Endodermal cell (in vitro differentiated cells): ENCODE results near the gene TXNDC2. TPM values are rescaled to one million over a fixed set of nuclear protein-coding genes. Genes with fewer than 3 reads are reported as not detected.

Source experiments
- DNase-seq: peaks from one replicate; pipeline ENCODE4 v3.0.0-alpha.2; 2017
- H3K27ac ChIP-seq: 2 replicates; pipeline ENCODE4 v1.5.1; 2013; ENCODE audit warnings: mild to moderate bottlenecking, low read depth, low read length, moderate library complexity
- H3K27me3 ChIP-seq: 2 replicates; pipeline ENCODE4 v1.6.1; 2013; ENCODE audit warnings: mild to moderate bottlenecking, low read length, moderate library complexity; ENCODE audit not compliant: insufficient read depth, control insufficient read depth, poor library complexity, severe bottlenecking
- H3K36me3 ChIP-seq: 2 replicates; pipeline ENCODE4 v1.7.0; 2013; ENCODE audit warnings: mild to moderate bottlenecking, low read length, moderate library complexity; ENCODE audit not compliant: control insufficient read depth, insufficient read depth
- H3K4me1 ChIP-seq: one replicate; pipeline ENCODE4 v1.7.0; 2013; ENCODE audit warnings: low read length; ENCODE audit not compliant: control insufficient read depth, insufficient read depth
- H3K4me3 ChIP-seq: 2 replicates; pipeline ENCODE4 v1.5.1; 2013; ENCODE audit warnings: mild to moderate bottlenecking, low read length, moderate library complexity
- H3K9ac ChIP-seq: 2 replicates; pipeline ENCODE4 v1.6.1; 2013; ENCODE audit warnings: mild to moderate bottlenecking, low read length, moderate library complexity; ENCODE audit not compliant: poor library complexity, severe bottlenecking; ENCODE audit errors: extremely low read depth
- H3K9me3 ChIP-seq: 2 replicates; pipeline ENCODE4 v1.6.1; 2013; ENCODE audit warnings: mild to moderate bottlenecking, low read length, moderate library complexity; ENCODE audit not compliant: control insufficient read depth
- H3K27ac Mint-ChIP-seq: 2 replicates; pipeline ENCODE4 v1.8.0; 2020; ENCODE audit warnings: mixed read lengths
- H3K27me3 Mint-ChIP-seq: 2 replicates; pipeline ENCODE4 v1.8.0; 2021; ENCODE audit warnings: mild to moderate bottlenecking, mixed read lengths; ENCODE audit not compliant: insufficient read depth
- H3K36me3 Mint-ChIP-seq: 2 replicates; pipeline ENCODE4 v1.8.0; 2020; ENCODE audit warnings: low read depth, mixed read lengths
- H3K4me1 Mint-ChIP-seq: 2 replicates; pipeline ENCODE4 v1.8.0; 2020; ENCODE audit warnings: mixed read lengths
- H3K4me3 Mint-ChIP-seq: 2 replicates; pipeline ENCODE4 v1.8.0; 2020; ENCODE audit warnings: mild to moderate bottlenecking, moderate library complexity, mixed read lengths
- H3K9me3 Mint-ChIP-seq: 2 replicates; pipeline ENCODE4 v1.8.0; 2020; ENCODE audit warnings: mild to moderate bottlenecking, mixed read lengths
- WGBS, 2 experiments: methylation state at CpG; one replicate each; pipeline versions ENCODE4 v1.1.5 to v1.1.7; 2013; ENCODE audit warnings: missing lambda C conversion rate in 2 of 2, mixed read lengths in 1 of 2; ENCODE audit not compliant: insufficient coverage in 1 of 2, insufficient read length in 1 of 2; 5-methylcytosine and 5-hydroxymethylcytosine counted together
- total RNA-seq, 2 donors: library from RNA; stranded (reverse); fragmentation: NEBNext Ultra II Directional in 1 of 2; extraction: Animal tissue kit (Norgen Biotek cat#: 25700) in 1 of 2; gene quantifications; 2 replicates in 1 of 2; 3 replicates in 1 of 2; pipeline ENCODE4 v1.2.1, GENCODE V29; 2021
- TF ChIP-seq, protein P1 (sequence below): fragments of 200-600 bp; sonication (generic); conservative IDR thresholded peaks from 2 replicates; pipeline ENCODE4 v1.5.0; 2021; ENCODE audit warnings: antibody characterized with exemption, mild to moderate bottlenecking

The TXNDC2 gene
- total RNA-seq, 2 donors from 2014 or later, result not detected

DNA sequence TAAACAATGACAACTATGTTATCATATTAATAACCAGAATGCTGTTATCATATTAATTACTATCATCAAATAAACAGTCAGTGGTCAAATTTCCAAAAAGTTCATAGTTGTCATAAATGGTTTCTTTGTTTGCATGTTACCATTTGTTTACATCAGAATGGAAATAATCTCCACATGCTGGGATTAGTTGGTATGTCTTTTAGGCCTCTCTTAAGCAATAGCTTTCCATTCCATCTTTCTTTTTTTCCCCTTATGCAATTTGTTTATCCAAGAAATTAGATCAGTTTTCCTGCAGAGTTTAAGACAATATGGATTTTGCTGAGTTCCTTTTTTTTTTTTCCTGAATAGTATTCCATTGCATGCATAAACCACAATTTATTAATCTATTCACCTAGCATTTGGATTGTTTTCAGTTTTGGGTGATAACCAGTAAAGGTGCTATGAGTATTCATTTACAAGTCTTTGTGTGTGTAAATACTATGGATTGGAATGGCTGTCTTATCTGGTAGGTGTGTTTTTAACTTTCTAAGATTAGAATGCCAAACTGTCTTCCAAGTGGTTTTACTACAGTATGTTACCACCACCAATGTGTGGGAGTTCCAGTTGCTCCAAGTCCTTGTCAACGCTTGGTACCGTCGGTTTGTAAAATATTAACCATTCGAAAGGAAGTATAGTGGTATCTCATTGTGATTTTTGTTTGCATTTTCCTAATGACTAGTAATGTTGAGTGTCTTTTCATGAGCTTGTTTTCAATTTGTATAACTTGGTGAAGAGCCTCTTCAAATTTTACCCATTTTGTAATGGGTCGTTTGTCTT is 33.3 kb upstream of the TXNDC2 start:
- TF ChIP-seq, protein P1, sequence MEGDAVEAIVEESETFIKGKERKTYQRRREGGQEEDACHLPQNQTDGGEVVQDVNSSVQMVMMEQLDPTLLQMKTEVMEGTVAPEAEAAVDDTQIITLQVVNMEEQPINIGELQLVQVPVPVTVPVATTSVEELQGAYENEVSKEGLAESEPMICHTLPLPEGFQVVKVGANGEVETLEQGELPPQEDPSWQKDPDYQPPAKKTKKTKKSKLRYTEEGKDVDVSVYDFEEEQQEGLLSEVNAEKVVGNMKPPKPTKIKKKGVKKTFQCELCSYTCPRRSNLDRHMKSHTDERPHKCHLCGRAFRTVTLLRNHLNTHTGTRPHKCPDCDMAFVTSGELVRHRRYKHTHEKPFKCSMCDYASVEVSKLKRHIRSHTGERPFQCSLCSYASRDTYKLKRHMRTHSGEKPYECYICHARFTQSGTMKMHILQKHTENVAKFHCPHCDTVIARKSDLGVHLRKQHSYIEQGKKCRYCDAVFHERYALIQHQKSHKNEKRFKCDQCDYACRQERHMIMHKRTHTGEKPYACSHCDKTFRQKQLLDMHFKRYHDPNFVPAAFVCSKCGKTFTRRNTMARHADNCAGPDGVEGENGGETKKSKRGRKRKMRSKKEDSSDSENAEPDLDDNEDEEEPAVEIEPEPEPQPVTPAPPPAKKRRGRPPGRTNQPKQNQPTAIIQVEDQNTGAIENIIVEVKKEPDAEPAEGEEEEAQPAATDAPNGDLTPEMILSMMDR, result no peak
- WGBS, 2 experiments, result 98 to 100% methylated on average over 4 of the region's 5 CpGs
- Histone ChIP-seq H3K9ac (no peak overlapping the region), H3K4me1 (no peaks in the 10 kb centered on the region), H3K4me3 (no peak overlapping the region), H3K27me3 (no peaks in the 10 kb centered on the region), H3K36me3 (no peaks in the 10 kb centered on the region), H3K9me3 (peaks cover 10% of the 10 kb centered on the region), H3K27ac (no peak overlapping the region)
- H3K4me1 Mint-ChIP-seq, result peaks cover 4% of the 10 kb centered on the region
- H3K36me3 Mint-ChIP-seq, result peaks cover 4% of the 10 kb centered on the region
- H3K9me3 Mint-ChIP-seq, result peaks cover 9% of the 10 kb centered on the region
- no peak for DNase-seq
- H3K27me3 Mint-ChIP-seq, result no peaks in the 10 kb centered on the region
- no peak overlapping the region for H3K27ac Mint-ChIP-seq
- H3K4me3 Mint-ChIP-seq, result no peak overlapping the region

DNA sequence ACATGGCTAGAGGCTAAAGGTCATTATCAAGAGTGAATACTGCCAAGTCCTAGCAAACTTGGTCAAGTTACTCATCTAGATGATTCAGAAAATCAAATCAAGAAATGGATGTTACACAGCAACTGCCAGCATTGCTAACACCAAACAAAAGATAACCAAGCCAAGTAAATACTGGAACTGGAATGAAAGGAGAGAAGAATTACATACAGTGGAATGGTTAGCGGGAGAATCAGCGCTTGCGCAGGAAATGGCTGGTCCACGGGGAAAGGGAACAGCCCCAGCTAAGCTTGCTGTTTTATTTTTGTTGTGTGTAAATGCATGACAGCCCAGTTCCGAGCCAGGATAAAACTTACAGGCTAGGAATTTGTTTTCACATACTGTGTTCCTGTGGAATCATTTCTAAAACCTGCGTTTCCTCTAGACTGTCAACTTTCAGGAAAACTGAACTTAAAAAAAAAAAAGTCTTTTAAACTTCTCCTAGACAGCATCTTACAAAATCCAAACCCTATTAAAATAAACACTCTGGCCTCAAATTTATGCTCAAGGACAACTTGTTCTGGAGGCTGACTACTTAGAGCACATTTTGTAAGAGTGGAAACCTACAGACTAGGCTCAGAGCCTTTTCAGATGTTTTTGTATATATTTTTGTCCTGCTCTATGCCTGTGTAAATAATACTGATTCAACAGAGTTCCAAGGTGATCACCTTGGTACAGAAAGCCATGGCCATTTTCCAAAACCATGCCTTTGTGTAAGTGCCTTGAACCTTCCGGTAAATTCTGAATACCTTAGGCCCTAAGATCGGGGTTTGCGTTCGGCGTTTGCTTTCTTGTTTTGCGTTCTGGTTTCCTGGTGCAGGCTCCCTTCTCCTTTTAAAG is 30.7 kb upstream of the TXNDC2 start:
- Mint-ChIP-seq H3K36me3 (peaks cover 2% of the 10 kb centered on the region), H3K4me1 (no peaks in the 10 kb centered on the region), H3K4me3 (no peak overlapping the region), H3K27me3 (no peaks in the 10 kb centered on the region), H3K9me3 (peaks cover 9% of the 10 kb centered on the region), H3K27ac (no peak overlapping the region)
- Histone ChIP-seq H3K9me3 (peaks cover 10% of the 10 kb centered on the region), H3K4me1 (no peaks in the 10 kb centered on the region), H3K9ac (no peak overlapping the region), H3K27ac (no peak overlapping the region), H3K36me3 (no peaks in the 10 kb centered on the region), H3K4me3 (no peak overlapping the region), H3K27me3 (no peaks in the 10 kb centered on the region)
- TF ChIP-seq, protein P1, result no peak
- WGBS, 2 experiments, result 92 to 98% methylated on average over 10 to 12 of the region's 12 CpGs
- DNase-seq, result no peak

DNA sequence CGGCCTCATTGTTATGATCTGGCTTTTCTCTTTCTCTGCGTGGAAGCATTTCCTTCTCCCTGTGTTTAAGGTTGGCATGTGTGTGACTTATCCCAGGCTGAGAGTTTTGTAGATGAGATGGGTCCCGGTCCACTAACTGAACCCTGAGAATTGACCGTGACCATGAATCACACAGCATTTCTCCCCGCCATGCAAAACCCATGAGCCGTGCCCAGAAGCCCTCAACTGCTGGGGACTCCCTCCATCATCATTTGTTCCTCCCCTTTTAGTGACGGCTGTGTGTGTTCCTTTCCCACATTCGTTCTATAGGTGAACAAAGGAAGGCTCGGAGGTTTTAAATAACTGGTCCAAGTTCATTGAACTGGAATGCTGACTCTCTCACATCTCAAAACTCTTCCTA is 30.1 kb upstream of the TXNDC2 start:
- H3K4me3 ChIP-seq, result no peak overlapping the region
- no peaks in the 10 kb centered on the region for H3K4me1 ChIP-seq
- Mint-ChIP-seq H3K4me1 (no peaks in the 10 kb centered on the region), H3K27ac (no peak overlapping the region), H3K27me3 (no peaks in the 10 kb centered on the region), H3K9me3 (peaks cover 9% of the 10 kb centered on the region), H3K36me3 (peaks cover 2% of the 10 kb centered on the region), H3K4me3 (no peak overlapping the region)
- no peak for DNase-seq
- H3K36me3 ChIP-seq, result no peaks in the 10 kb centered on the region
- WGBS, 2 experiments, result 83 to 94% methylated on average over 5 to 9 of the region's 9 CpGs
- no peak overlapping the region for H3K9ac ChIP-seq
- peaks cover 10% of the 10 kb centered on the region for H3K9me3 ChIP-seq
- H3K27me3 ChIP-seq, result no peaks in the 10 kb centered on the region
- TF ChIP-seq, protein P1, result no peak
- no peak overlapping the region for H3K27ac ChIP-seq
